Osteoblast (primary cell): ENCODE results near the gene MPG. TPM values are rescaled to one million over a fixed set of nuclear protein-coding genes. Genes with fewer than 3 reads are reported as not detected.

ENCODE experiments used
- DNase-seq: peaks from one replicate; pipeline ENCODE4 v3.0.0; 2011; ENCODE audit warnings: low spot score, mixed read lengths; ENCODE audit not compliant: insufficient read length; ENCODE audit errors: missing footprints
- H2AFZ ChIP-seq: 2 replicates; pipeline ENCODE4 v1.6.0; 2011; ENCODE audit warnings: mild to moderate bottlenecking, low read length
- H3K27ac ChIP-seq: 2 replicates; pipeline ENCODE4 v1.5.1; 2011; ENCODE audit warnings: mild to moderate bottlenecking, low read depth, low read length, moderate library complexity
- H3K27me3 ChIP-seq: 2 replicates; pipeline ENCODE4 v1.6.0; 2012; ENCODE audit warnings: mild to moderate bottlenecking, control low read depth, inconsistent platforms, low read length, moderate library complexity; ENCODE audit not compliant: insufficient read depth
- H3K36me3 ChIP-seq: 2 replicates; pipeline ENCODE4 v1.5.1; 2011; ENCODE audit warnings: mild to moderate bottlenecking, low read length, control low read depth, moderate library complexity; ENCODE audit not compliant: insufficient read depth
- H3K4me1 ChIP-seq: 2 replicates; pipeline ENCODE4 v1.5.1; 2011; ENCODE audit warnings: mild to moderate bottlenecking, low read length, control low read depth, moderate library complexity; ENCODE audit not compliant: insufficient read depth
- H3K4me2 ChIP-seq: 2 replicates; pipeline ENCODE4 v1.6.0; 2011; ENCODE audit warnings: mild to moderate bottlenecking, low read length; ENCODE audit not compliant: insufficient read depth
- H3K4me3 ChIP-seq: fragments of 200-600 bp; sonication (generic); 3 replicates; pipeline ENCODE4 v1.5.1; 2012; ENCODE audit warnings: mild to moderate bottlenecking, low read length, inconsistent platforms; ENCODE audit not compliant: insufficient read depth
- H3K79me2 ChIP-seq: 2 replicates; pipeline ENCODE4 v1.6.0; 2012; ENCODE audit warnings: mild to moderate bottlenecking, low read length, control low read depth, inconsistent platforms; ENCODE audit not compliant: insufficient read depth
- H3K9me3 ChIP-seq: 2 replicates; pipeline ENCODE4 v1.5.1; 2011; ENCODE audit warnings: low read depth, low read length, control low read depth
- H4K20me1 ChIP-seq: 2 replicates; pipeline ENCODE4 v1.6.0; 2012; ENCODE audit warnings: mild to moderate bottlenecking, low read length, control low read depth; ENCODE audit not compliant: insufficient read depth
- CTCF ChIP-seq: IDR thresholded peaks from 2 replicates; pipeline ENCODE4 v1.5.1; 2011; ENCODE audit warnings: mild to moderate bottlenecking, low read depth, low read length, moderate library complexity; ENCODE audit errors: extremely low read depth
- total RNA-seq: library from RNA; depleted of rRNA; stranded (reverse); fragments of >200 nt; gene quantifications from 2 replicates; pipeline ENCODE4 v1.2.3, GENCODE V29; 2012

Gene MPG
- total RNA-seq, 1 donor = 180 TPM

GRCh38 chr16:83781-84615, 6.0 kb downstream of the MPG start:
- Histone ChIP-seq H2AFZ (no peak overlapping the region), H3K4me2 (peak overlapping the region; percentile 57), H3K4me1 (peaks cover 29% of the 10 kb centered on the region), H3K79me2 (peaks cover 60% of the 10 kb centered on the region), H3K27ac (peak overlapping the region; percentile 75), H3K27me3 (no peaks in the 10 kb centered on the region), H4K20me1 (peaks cover 45% of the 10 kb centered on the region), H3K4me3 (no peak overlapping the region), H3K9me3 (no peaks in the 10 kb centered on the region), H3K36me3 (peaks cover 60% of the 10 kb centered on the region)
- TF ChIP-seq CTCF = no peak
- DNase-seq = peak; percentile 95

GRCh38 chr16:84718-85406, 6.8 kb downstream of the MPG start:
- Histone ChIP-seq H2AFZ (no peak overlapping the region), H3K4me3 (peak overlapping the region; percentile 6), H3K36me3 (peaks cover 59% of the 10 kb centered on the region), H3K27me3 (no peaks in the 10 kb centered on the region), H3K27ac (peak overlapping the region; percentile 75), H4K20me1 (peaks cover 38% of the 10 kb centered on the region), H3K4me1 (peaks cover 23% of the 10 kb centered on the region), H3K9me3 (no peaks in the 10 kb centered on the region), H3K79me2 (peaks cover 52% of the 10 kb centered on the region), H3K4me2 (peak overlapping the region; percentile 46)
- peak; percentile 100 for DNase-seq
- TF ChIP-seq CTCF = no peak

GRCh38 chr16:85407-85782, 7.4 kb downstream of the MPG start:
- peaks cover 46% of the 10 kb centered on the region for H3K79me2 ChIP-seq

More at GRCh38 chr16:85407-85782, 7.4 kb downstream of the MPG start:
- Histone ChIP-seq H3K4me3 (no peak overlapping the region), H3K4me1 (peaks cover 23% of the 10 kb centered on the region), H3K4me2 (peak overlapping the region; percentile 46), H3K27me3 (no peaks in the 10 kb centered on the region), H4K20me1 (peaks cover 39% of the 10 kb centered on the region), H3K36me3 (peaks cover 54% of the 10 kb centered on the region), H3K27ac (peak overlapping the region; percentile 65), H3K9me3 (no peaks in the 10 kb centered on the region), H2AFZ (no peak overlapping the region)
- DNase-seq = no peak
- no peak for TF ChIP-seq CTCF
